Measurements from ENCODE around the gene GPR157.
"Not testable (repeated sequence)": the region's sequence is repeated elsewhere in the genome, so short reads cannot be mapped to it uniquely, and the experiment has no call there.

Gene GPR157

DNA sequence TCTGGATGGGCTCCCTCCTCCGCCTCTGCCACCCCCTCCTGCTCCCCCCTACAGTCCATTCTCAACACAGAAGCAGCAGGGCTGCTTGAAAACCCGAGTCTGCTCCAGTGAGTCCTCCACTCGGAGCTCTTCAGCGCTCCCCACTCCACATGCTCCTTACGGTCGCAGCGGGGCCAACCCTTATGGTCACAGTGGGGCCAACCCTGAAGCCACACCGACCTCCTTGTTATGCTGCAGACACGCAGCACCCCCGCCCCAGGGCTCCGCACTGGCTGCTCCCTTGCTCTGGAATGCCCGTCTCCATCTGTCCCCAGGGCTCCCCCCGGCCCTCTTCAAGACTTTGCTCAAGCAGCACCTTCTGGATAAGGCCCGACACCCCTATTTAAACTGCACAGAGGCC lies 22.6 kb downstream of the GPR157 start:
- FAIRE-seq, result no peak
- DNase-seq (ENCODE audit: insufficient read length, low spot score), result no peak
- TF ChIP-seq POLR2A (IDR thresholded peaks at IDR 0.05; ENCODE audit: low read depth, low read length) (no peak), PAX5 (IDR thresholded peaks at IDR 0.05; ENCODE audit: insufficient read depth, low read length, severe bottlenecking) (no peak), TAF1 (IDR thresholded peaks at IDR 0.05; ENCODE audit: low read depth, low read length) (no peak), POU2F2 (IDR thresholded peaks at IDR 0.05; ENCODE audit: low read depth, low read length) (no peak), POLR2AphosphoS5 (IDR thresholded peaks at IDR 0.05; ENCODE audit: low read depth, low read length) (no peak), SPI1 (IDR thresholded peaks at IDR 0.05; ENCODE audit: low read depth, low read length) (no peak)

DNA sequence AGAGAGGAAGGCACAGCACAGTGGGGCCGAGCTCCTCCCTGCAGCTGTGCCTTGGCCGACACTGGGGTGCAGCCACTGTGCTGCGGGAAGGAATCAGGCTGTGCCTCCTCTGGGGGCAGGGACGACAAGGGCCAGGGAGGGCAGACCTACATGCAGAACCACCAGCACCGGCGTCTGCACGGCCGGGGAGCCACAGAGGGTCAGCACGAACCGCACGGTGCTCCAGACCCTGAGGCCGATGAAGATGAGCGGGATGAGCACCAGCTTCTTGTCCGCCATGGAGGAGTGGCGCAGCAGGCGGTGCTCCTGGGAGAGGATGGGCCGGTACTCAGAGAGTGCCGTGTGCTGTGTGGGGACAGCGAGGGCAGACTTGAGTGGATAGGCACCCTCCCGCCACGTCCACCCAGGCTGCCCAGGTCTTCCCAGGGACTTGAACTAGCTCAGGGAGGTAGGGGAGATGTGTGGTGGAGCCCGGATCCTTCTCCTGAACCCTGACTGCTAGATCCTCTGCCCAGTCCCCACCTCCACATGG lies 23.5 kb downstream of the GPR157 start:
- FAIRE-seq, result no peak
- no peak for TF ChIP-seq SPI1 (IDR thresholded peaks at IDR 0.05; ENCODE audit: low read depth, low read length)

DNA sequence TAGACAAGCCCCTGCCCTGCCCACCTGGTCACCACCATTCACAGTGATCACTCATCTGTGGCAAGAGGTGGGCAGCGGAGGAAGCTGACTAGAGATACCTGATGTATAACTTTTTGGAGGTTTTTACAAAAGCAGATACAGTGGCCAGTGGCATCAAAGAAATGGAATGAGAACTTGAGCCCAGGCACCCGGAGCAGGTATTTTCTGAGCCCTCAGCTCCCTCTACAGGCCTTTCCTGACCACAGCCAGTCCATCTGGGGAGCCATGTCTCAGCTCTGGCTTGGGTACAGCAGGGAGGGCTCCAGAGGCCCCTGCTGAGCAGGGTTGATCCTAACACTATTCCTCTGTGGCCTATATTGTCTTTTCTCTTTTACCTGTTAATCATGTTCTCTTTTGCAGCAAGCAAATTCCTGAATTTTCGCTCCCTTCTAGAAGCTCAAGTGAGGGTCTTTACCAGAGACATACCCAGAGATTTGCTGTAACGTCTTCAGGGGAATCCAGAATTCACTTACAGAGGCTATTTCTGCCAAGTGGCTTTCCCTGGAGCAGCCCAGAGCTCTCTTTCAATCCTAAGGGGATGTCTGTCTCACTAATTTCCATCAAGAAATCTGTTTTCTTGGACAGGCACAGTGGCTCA lies 27.3 kb downstream of the GPR157 start:
- TF ChIP-seq POLR2AphosphoS5 (IDR thresholded peaks at IDR 0.05; ENCODE audit: low read depth, low read length) (no peak), SPI1 (IDR thresholded peaks at IDR 0.05; ENCODE audit: low read depth, low read length) (no peak), TAF1 (IDR thresholded peaks at IDR 0.05; ENCODE audit: low read depth, low read length) (no peak), PAX5 (IDR thresholded peaks at IDR 0.05; ENCODE audit: insufficient read depth, low read length, severe bottlenecking) (no peak), POLR2A (IDR thresholded peaks at IDR 0.05; ENCODE audit: low read depth, low read length) (no peak), POU2F2 (IDR thresholded peaks at IDR 0.05; ENCODE audit: low read depth, low read length) (no peak)
- peak; percentile 76 for DNase-seq (ENCODE audit: insufficient read length, low spot score)
- peak; percentile 87 for FAIRE-seq

More for the DNA sequence above, 23.5 kb downstream of the GPR157 start:
- DNase-seq (ENCODE audit: insufficient read length, low spot score), result no peak

DNA sequence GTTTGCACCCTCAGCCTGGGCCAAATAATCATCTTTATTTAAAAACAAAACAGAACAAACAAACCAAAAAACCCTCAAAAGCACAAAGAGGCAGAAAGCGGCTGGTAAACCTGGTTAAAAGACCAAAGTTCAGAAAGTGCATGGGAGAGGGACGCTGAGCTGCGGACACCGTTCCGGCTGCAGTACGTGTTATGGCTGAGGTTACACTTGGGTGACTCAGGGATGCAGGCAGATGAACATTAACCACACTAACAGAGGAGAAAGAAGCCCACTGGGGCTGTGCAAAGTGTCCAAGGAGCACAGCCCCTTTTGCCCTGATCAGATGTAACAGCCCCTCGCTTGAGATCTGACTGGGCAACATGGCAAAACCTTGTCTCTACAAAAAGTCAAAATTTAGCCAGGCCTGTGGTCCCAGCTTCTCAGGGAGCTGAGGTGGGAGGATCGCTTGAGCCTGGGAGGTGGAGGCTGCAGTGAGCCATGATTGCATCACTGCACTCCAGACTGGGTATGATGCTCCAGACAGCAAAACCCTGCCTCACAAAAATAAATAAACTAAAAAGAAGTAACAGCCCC lies 28.3 kb downstream of the GPR157 start:
- no peak for TF ChIP-seq SPI1 (IDR thresholded peaks at IDR 0.05; ENCODE audit: low read depth, low read length)
- no peak for TF ChIP-seq POLR2A (IDR thresholded peaks at IDR 0.05; ENCODE audit: low read depth, low read length)
- TF ChIP-seq TAF1 (IDR thresholded peaks at IDR 0.05; ENCODE audit: low read depth, low read length), result no peak
- TF ChIP-seq PAX5 (IDR thresholded peaks at IDR 0.05; ENCODE audit: insufficient read depth, low read length, severe bottlenecking), result no peak
- DNase-seq (ENCODE audit: insufficient read length, low spot score), result no peak
- FAIRE-seq, result no peak

DNA sequence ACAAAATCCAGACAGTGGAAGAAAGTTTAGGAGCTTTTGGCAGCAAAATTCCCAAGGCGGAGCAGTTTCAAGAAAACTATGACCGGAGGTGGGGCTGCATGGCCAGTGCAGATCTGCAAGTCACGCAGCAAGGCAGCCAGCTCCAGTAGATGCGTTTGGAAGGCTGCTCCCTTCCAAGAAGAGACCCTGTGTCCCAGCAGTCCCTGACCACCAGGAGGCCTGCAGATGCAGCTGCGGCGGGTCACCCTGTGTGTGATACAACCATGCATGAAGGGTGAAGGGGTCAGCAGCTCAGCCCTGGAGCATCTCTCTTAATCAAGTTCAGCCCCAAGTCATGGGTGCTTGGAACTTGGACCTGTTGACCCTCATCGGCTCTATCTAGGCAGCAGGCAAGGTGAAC lies 29.3 kb downstream of the GPR157 start:
- no peak for TF ChIP-seq TAF1 (IDR thresholded peaks at IDR 0.05; ENCODE audit: low read depth, low read length)
- no peak for TF ChIP-seq POLR2AphosphoS5 (IDR thresholded peaks at IDR 0.05; ENCODE audit: low read depth, low read length)
- no peak for TF ChIP-seq POLR2A (IDR thresholded peaks at IDR 0.05; ENCODE audit: low read depth, low read length)
- TF ChIP-seq PAX5 (IDR thresholded peaks at IDR 0.05; ENCODE audit: insufficient read depth, low read length, severe bottlenecking), result no peak
- TF ChIP-seq POU2F2 (IDR thresholded peaks at IDR 0.05; ENCODE audit: low read depth, low read length), result no peak
- no peak for TF ChIP-seq SPI1 (IDR thresholded peaks at IDR 0.05; ENCODE audit: low read depth, low read length)
- FAIRE-seq, result no peak

DNA sequence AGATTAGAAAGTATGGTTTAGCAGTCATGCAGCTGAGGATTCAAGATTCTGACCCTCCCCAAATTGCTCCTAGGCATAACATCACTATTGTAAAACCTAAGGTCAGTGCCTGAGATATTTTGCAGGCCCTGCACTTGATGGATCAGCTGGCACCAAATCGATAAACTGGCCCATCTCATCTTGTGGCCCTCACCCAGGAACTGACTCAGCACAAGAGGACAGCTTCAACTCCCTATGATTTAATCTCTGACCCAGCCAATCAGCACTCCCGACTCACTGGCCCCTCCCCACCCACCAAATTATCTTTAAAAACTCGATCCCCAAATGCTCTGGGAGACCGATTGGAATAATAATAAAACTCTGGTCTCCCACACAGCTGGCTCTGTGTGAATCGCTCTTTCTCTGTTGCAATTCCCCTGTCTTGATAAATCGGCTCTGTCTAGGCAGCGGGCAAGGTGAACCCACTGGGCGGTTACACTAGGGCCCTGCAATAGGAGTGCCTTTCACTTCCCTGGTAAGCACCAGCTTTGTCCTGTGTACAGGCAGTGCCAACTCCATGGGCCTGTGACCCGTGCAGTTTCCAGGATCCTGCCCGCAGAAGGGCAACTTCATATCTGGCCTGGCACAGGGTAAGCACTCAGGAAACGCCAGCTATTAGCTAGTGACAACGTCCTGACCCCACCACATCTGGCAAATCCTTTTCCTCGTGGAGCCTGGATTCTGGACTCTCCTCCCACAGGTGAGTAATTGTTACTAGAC lies 30.8 kb downstream of the GPR157 start:
- no peak for DNase-seq (ENCODE audit: insufficient read length, low spot score)
- no peak for FAIRE-seq
- TF ChIP-seq POLR2A (IDR thresholded peaks at IDR 0.05; ENCODE audit: low read depth, low read length), result no peak
- TF ChIP-seq TAF1 (IDR thresholded peaks at IDR 0.05; ENCODE audit: low read depth, low read length), result no peak
- TF ChIP-seq SPI1 (IDR thresholded peaks at IDR 0.05; ENCODE audit: low read depth, low read length), result no peak
- no peak for TF ChIP-seq POU2F2 (IDR thresholded peaks at IDR 0.05; ENCODE audit: low read depth, low read length)
- TF ChIP-seq POLR2AphosphoS5 (IDR thresholded peaks at IDR 0.05; ENCODE audit: low read depth, low read length), result no peak
- no peak for TF ChIP-seq PAX5 (IDR thresholded peaks at IDR 0.05; ENCODE audit: insufficient read depth, low read length, severe bottlenecking)

More for the DNA sequence above, 29.3 kb downstream of the GPR157 start:
- no peak for DNase-seq (ENCODE audit: insufficient read length, low spot score)

DNA sequence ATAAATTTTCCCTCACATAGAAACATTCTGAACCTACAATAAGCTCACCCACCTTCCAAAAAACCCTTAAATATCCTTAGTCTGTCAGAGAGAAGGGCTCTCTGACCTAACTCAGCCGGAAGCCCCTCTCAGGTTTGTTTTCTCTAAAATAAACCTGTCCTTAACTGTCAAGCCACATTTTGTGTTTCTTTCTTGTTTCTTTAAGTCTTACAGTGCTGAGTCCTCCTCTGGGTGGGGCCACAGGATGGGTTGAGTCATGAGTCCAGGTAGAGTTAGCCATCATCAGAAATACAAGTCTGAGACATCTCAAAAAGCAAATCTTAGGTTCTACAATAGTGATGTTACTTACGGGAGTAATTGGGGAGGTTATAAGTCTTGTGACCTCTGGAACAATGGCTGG lies 33.1 kb downstream of the GPR157 start:
- FAIRE-seq, result no peak
- DNase-seq (ENCODE audit: insufficient read length, low spot score), result no peak
- TF ChIP-seq PAX5 (IDR thresholded peaks at IDR 0.05; ENCODE audit: insufficient read depth, low read length, severe bottlenecking) (no peak), POLR2AphosphoS5 (IDR thresholded peaks at IDR 0.05; ENCODE audit: low read depth, low read length) (no peak), POU2F2 (IDR thresholded peaks at IDR 0.05; ENCODE audit: low read depth, low read length) (no peak), TAF1 (IDR thresholded peaks at IDR 0.05; ENCODE audit: low read depth, low read length) (no peak), SPI1 (IDR thresholded peaks at IDR 0.05; ENCODE audit: low read depth, low read length) (no peak)

DNA sequence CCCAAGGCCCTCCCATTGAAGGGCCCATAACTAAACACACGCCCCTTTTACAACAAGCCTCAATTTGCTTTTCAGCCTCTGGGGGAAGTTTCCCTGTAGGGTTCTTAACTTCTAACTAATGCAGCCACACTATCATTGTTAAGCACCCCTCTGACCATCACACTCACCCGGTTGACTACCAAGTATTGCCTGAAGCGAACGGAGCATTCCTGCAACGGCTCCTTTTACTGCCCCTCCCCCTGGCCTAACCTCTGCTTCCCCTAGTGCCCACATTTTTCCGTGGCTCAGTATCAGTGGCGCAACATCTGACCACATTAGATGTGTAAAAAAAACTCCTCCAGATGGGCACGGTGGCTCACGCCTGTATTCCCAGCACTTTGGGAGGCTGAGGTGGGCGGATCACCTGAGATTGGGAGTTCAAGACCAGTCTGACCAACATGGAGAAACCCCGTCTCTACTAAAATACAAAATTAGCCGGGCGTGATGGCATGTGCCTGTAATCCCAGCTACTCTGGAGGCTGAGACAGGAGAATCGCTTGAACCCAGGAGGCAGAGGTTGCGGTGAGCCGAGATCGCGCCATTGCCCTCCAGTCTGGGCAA lies 34.8 kb downstream of the GPR157 start:
- not testable (repeated sequence) for FAIRE-seq

DNA sequence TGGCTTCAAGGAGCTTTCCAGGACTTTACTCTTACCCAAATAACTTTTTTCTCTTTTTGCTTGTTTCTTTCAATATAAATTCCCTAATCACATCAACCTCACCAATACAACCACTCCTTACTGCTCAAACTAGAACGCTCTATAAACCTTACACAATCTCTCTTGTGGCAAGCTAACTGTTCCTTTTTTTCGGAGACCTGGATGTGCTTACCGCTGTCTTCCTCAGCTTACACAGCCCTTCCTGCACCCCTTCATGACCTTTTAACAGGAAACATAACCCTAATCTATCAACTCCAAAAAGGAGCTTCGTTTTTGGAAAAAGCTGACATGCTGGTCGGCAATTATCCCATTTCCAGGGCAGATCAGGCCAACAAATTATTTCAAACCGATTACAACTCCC lies 35.3 kb downstream of the GPR157 start:
- TF ChIP-seq TAF1 (IDR thresholded peaks at IDR 0.05; ENCODE audit: low read depth, low read length) (no peak), SPI1 (IDR thresholded peaks at IDR 0.05; ENCODE audit: low read depth, low read length) (no peak), POLR2A (IDR thresholded peaks at IDR 0.05; ENCODE audit: low read depth, low read length) (no peak)
- no peak for FAIRE-seq
- DNase-seq (ENCODE audit: insufficient read length, low spot score), result no peak

More for the DNA sequence above, 34.8 kb downstream of the GPR157 start:
- not testable (repeated sequence) for DNase-seq (ENCODE audit: insufficient read length, low spot score)

DNA sequence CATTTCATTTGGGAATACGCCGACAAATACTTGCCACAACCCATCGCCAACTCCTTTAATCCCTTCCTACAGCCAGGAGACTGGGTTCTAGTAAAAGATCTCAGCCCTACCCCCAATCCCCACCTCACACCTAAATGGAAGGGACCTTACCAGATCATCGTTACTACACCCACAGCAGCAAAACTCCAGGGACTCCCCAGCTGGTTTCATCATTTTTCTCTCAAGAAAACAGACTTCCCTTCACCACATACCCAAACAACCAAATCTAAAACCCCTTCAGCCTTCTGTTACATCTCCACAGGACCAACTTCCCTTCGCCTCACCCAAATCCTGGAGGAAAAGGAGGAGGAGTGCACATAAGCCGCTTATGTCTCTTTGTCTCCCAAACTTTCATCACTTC lies 35.8 kb downstream of the GPR157 start:
- TF ChIP-seq POLR2A (IDR thresholded peaks at IDR 0.05; ENCODE audit: low read depth, low read length), result no peak
- TF ChIP-seq PAX5 (IDR thresholded peaks at IDR 0.05; ENCODE audit: insufficient read depth, low read length, severe bottlenecking), result no peak
- TF ChIP-seq TAF1 (IDR thresholded peaks at IDR 0.05; ENCODE audit: low read depth, low read length), result no peak
- TF ChIP-seq POLR2AphosphoS5 (IDR thresholded peaks at IDR 0.05; ENCODE audit: low read depth, low read length), result no peak
- TF ChIP-seq SPI1 (IDR thresholded peaks at IDR 0.05; ENCODE audit: low read depth, low read length), result no peak
- no peak for TF ChIP-seq POU2F2 (IDR thresholded peaks at IDR 0.05; ENCODE audit: low read depth, low read length)
- FAIRE-seq, result no peak
- no peak for DNase-seq (ENCODE audit: insufficient read length, low spot score)
